CD4-positive, alpha-beta memory T cell (primary cell): ENCODE measurements around the gene ATXN1. TPM values are rescaled to one million over a fixed set of nuclear protein-coding genes. Genes with fewer than 3 reads are reported as not detected.
"Not testable (repeated sequence)": the region's sequence is repeated elsewhere in the genome, so short reads cannot be mapped to it uniquely, and the experiment has no call there.

Experiments
- CTCF ChIA-PET: fragments of 350-600 bp; sonication (Branson Sonifier 250); formaldehyde crosslinking; loops from one replicate; lab custom pipeline; 2021; ENCODE audit warnings: inconsistent platforms; ENCODE audit not compliant: partially characterized antibody; lab: Charles Lee
- POLR2A ChIA-PET: fragments of 350-600 bp; sonication (Branson Sonifier 250); formaldehyde crosslinking; loops from one replicate; lab custom pipeline; 2021; ENCODE audit not compliant: partially characterized antibody; lab: Charles Lee
- DNase-seq, 5 donors: peaks; one replicate each; pipeline versions ENCODE4 v3.0.0 to v3.0.0-alpha.2; 2020 to 2022; ENCODE audit warnings: mixed read lengths in 1 of 5
- H3K27ac ChIP-seq: one replicate; pipeline ENCODE4 v1.7.0; 2013; ENCODE audit warnings: low read depth, low read length
- H3K27me3 ChIP-seq: 2 replicates; pipeline ENCODE4 v1.7.0; 2013; ENCODE audit warnings: mild to moderate bottlenecking, low read length, moderate library complexity; ENCODE audit not compliant: insufficient read depth
- H3K36me3 ChIP-seq: 2 replicates; pipeline ENCODE4 v1.7.0; 2013; ENCODE audit warnings: mild to moderate bottlenecking, low read length, moderate library complexity; ENCODE audit not compliant: insufficient read depth
- H3K4me1 ChIP-seq: 2 replicates; pipeline ENCODE4 v1.7.0; 2013; ENCODE audit warnings: mild to moderate bottlenecking, low read length, moderate library complexity; ENCODE audit not compliant: insufficient read depth
- H3K4me3 ChIP-seq, 2 donors: one replicate each; pipeline ENCODE4 v1.7.0; 2013; ENCODE audit warnings: low read length in 2 of 2, mild to moderate bottlenecking in 1 of 2
- H3K9me3 ChIP-seq, 2 donors: one replicate each; pipeline ENCODE4 v1.7.0; 2013; ENCODE audit warnings: low read length in 2 of 2, control low read depth in 1 of 2; ENCODE audit not compliant: control insufficient read depth in 1 of 2
- H3K27ac Mint-ChIP-seq, 7 donors: one replicate each; pipeline ENCODE4 v1.8.0; 2020 to 2021; ENCODE audit warnings: mixed read lengths in 7 of 7, mild to moderate bottlenecking in 6 of 7, inconsistent platforms in 3 of 7, moderate library complexity in 3 of 7
- H3K27me3 Mint-ChIP-seq, 2 donors: one replicate each; pipeline ENCODE4 v1.8.0; 2020 to 2021; ENCODE audit warnings: mixed read lengths in 2 of 2
- H3K36me3 Mint-ChIP-seq, 2 donors: one replicate each; pipeline ENCODE4 v1.8.0; 2020 to 2021; ENCODE audit warnings: mixed read lengths in 2 of 2, inconsistent platforms in 1 of 2, mild to moderate bottlenecking in 1 of 2
- H3K4me1 Mint-ChIP-seq, 4 donors: one replicate each; pipeline ENCODE4 v1.8.0; 2020 to 2021; ENCODE audit warnings: mixed read lengths in 4 of 4, mild to moderate bottlenecking in 1 of 4
- H3K4me3 Mint-ChIP-seq, 8 donors: one replicate each; pipeline ENCODE4 v1.8.0; 2020 to 2021; ENCODE audit warnings: mixed read lengths in 8 of 8, mild to moderate bottlenecking in 7 of 8, moderate library complexity in 6 of 8, inconsistent platforms in 3 of 8
- H3K9me3 Mint-ChIP-seq, 8 donors: one replicate each; pipeline ENCODE4 v1.8.0; 2020 to 2021; ENCODE audit warnings: mixed read lengths in 8 of 8, mild to moderate bottlenecking in 5 of 8, inconsistent platforms in 3 of 8, moderate library complexity in 1 of 8
- intact Hi-C: fragments of 100-400 bp; cut with micrococcal nuclease; formaldehyde crosslinking; loops from one replicate; pipeline ENCODE4 v1.15.1; 2023
- polyA plus RNA-seq, 2 donors: library from polyadenylated mRNA; unstranded; fragments of 300-500 nt; fragmentation: Illumina TruSeq; gene quantifications; one replicate each; pipeline ENCODE4 v1.2.3, GENCODE V29; 2021
- total RNA-seq, 2 experiments: library from RNA; stranded (reverse); gene quantifications; one replicate each; pipeline ENCODE4 v1.2.3, GENCODE V29; 2021

ATXN1 gene
- total and polyA plus RNA-seq, 4 experiments from 2014 or later = 10.5 to 97.4 (median 56.9) TPM

GRCh38 chr6:16273256-16273655, 488.0 kb downstream of the ATXN1 start:
- H3K4me1 Mint-ChIP-seq = no peaks in the 10 kb centered on the region
- H3K27me3 ChIP-seq = no peaks in the 10 kb centered on the region
- ChIA-PET CTCF (no interaction called here), POLR2A (no interaction called here)
- no peaks in the 10 kb centered on the region for H3K36me3 Mint-ChIP-seq
- H3K36me3 ChIP-seq = no peaks in the 10 kb centered on the region
- H3K27me3 Mint-ChIP-seq = peaks cover 0 to 7% of the 10 kb centered on the region in 2 donors
- no peaks in the 10 kb centered on the region for H3K9me3 Mint-ChIP-seq
- no peaks in the 10 kb centered on the region for H3K9me3 ChIP-seq
- intact Hi-C loops = no loop called here
- no peak for DNase-seq
- peaks cover 3% of the 10 kb centered on the region for H3K4me1 ChIP-seq
- no peak overlapping the region for H3K27ac Mint-ChIP-seq
- H3K27ac ChIP-seq = no peak overlapping the region
- no peak overlapping the region for H3K4me3 Mint-ChIP-seq
- H3K4me3 ChIP-seq = no peak overlapping the region

- Mint-ChIP-seq H3K27me3 (peaks cover 0 to 2% of the 10 kb centered on the region in 2 donors), H3K4me3 (no peak overlapping the region), H3K9me3 (no peaks in the 10 kb centered on the region), H3K36me3 (no peaks in the 10 kb centered on the region), H3K27ac (no peak overlapping the region), H3K4me1 (no peaks in the 10 kb centered on the region)
- POLR2A ChIA-PET = no interaction called here
- CTCF ChIA-PET = no interaction called here
- no peak for DNase-seq
- no peak overlapping the region for H3K4me3 ChIP-seq
- peaks cover 3% of the 10 kb centered on the region for H3K4me1 ChIP-seq
- intact Hi-C loops = no loop called here
- no peaks in the 10 kb centered on the region for H3K9me3 ChIP-seq
- H3K27me3 ChIP-seq = no peaks in the 10 kb centered on the region
- no peaks in the 10 kb centered on the region for H3K36me3 ChIP-seq
- no peak overlapping the region for H3K27ac ChIP-seq
These were observed 489.1 kb downstream of the ATXN1 start for GRCh38 chr6:16272201-16272600.

- Mint-ChIP-seq H3K9me3 (no peaks in the 10 kb centered on the region), H3K4me1 (no peaks in the 10 kb centered on the region), H3K27me3 (peaks cover 0 to 2% of the 10 kb centered on the region in 2 donors), H3K27ac (no peak overlapping the region), H3K36me3 (no peaks in the 10 kb centered on the region), H3K4me3 (no peak overlapping the region)
- intact Hi-C loops = no loop called here
- Histone ChIP-seq H3K9me3 (no peaks in the 10 kb centered on the region), H3K27me3 (no peaks in the 10 kb centered on the region), H3K36me3 (no peaks in the 10 kb centered on the region), H3K27ac (no peak overlapping the region), H3K4me3 (no peak overlapping the region), H3K4me1 (peaks cover 3% of the 10 kb centered on the region)
- CTCF ChIA-PET = no interaction called here
- POLR2A ChIA-PET = no interaction called here
- DNase-seq = no peak
These were observed 489.8 kb downstream of the ATXN1 start for GRCh38 chr6:16271428-16271827.

GRCh38 chr6:16270178-16270794, 491.0 kb downstream of the ATXN1 start:
- H3K27ac Mint-ChIP-seq = no peak overlapping the region
- ChIA-PET POLR2A (no interaction called here), CTCF (no interaction called here)
- no peak overlapping the region for H3K4me3 ChIP-seq
- H3K4me3 Mint-ChIP-seq = no peak overlapping the region
- no peaks in the 10 kb centered on the region for H3K27me3 ChIP-seq
- H3K4me1 Mint-ChIP-seq = no peaks in the 10 kb centered on the region
- no peak for DNase-seq
- H3K36me3 ChIP-seq = no peaks in the 10 kb centered on the region
- peaks cover 0 to 2% of the 10 kb centered on the region in 2 donors for H3K27me3 Mint-ChIP-seq
- no peaks in the 10 kb centered on the region for H3K36me3 Mint-ChIP-seq
- H3K4me1 ChIP-seq = peaks cover 3% of the 10 kb centered on the region
- no peak overlapping the region for H3K27ac ChIP-seq
- intact Hi-C loops = no loop called here
- no peaks in the 10 kb centered on the region for H3K9me3 ChIP-seq
- no peaks in the 10 kb centered on the region for H3K9me3 Mint-ChIP-seq

- H3K27me3 ChIP-seq, H3K9me3 ChIP-seq, intact Hi-C loops, H3K9me3 Mint-ChIP-seq, H3K4me1 ChIP-seq, H3K27ac Mint-ChIP-seq, POLR2A ChIA-PET, H3K4me3 Mint-ChIP-seq, H3K4me3 ChIP-seq, H3K27me3 Mint-ChIP-seq, CTCF ChIA-PET, DNase-seq, H3K36me3 Mint-ChIP-seq, H3K4me1 Mint-ChIP-seq, H3K27ac ChIP-seq, H3K36me3 ChIP-seq: not testable (repeated sequence)
These were observed 491.7 kb downstream of the ATXN1 start for GRCh38 chr6:16269442-16270070.

GRCh38 chr6:16267428-16268263, 493.6 kb downstream of the ATXN1 start:
- POLR2A ChIA-PET = no interaction called here
- H3K4me1 ChIP-seq = peaks cover 3% of the 10 kb centered on the region
- Mint-ChIP-seq H3K4me3 (no peak overlapping the region), H3K27me3 (peaks cover 1 to 5% of the 10 kb centered on the region in 2 donors), H3K36me3 (no peaks in the 10 kb centered on the region), H3K9me3 (no peaks in the 10 kb centered on the region), H3K27ac (no peak overlapping the region), H3K4me1 (no peaks in the 10 kb centered on the region)
- CTCF ChIA-PET = no interaction called here
- H3K36me3 ChIP-seq = no peaks in the 10 kb centered on the region
- no peak overlapping the region for H3K4me3 ChIP-seq
- DNase-seq = no peak
- no peak overlapping the region for H3K27ac ChIP-seq
- H3K27me3 ChIP-seq = no peaks in the 10 kb centered on the region
- no peaks in the 10 kb centered on the region for H3K9me3 ChIP-seq
- intact Hi-C loops = no loop called here
